KOPT-K1 (cell line): ENCODE data around the gene MME.

ENCODE experiments used
- H3K27ac ChIP-seq: fragments of 200-600 bp; sonication (generic); 2 replicates; pipeline ENCODE4 v1.5.1; 2016; ENCODE audit warnings: antibody characterized with exemption, mild to moderate bottlenecking, low read depth, low read length; ENCODE audit not compliant: poor library complexity, severe bottlenecking
- H3K36me3 ChIP-seq: fragments of 200-600 bp; sonication (generic); 2 replicates; pipeline ENCODE4 v1.5.1; 2017; ENCODE audit warnings: antibody characterized with exemption, mild to moderate bottlenecking, low read length, moderate library complexity; ENCODE audit not compliant: insufficient read depth
- H3K9me3 ChIP-seq: fragments of 200-600 bp; sonication (generic); 2 replicates; pipeline ENCODE4 v1.5.1; 2017; ENCODE audit warnings: antibody characterized with exemption, low read length, mild to moderate bottlenecking; ENCODE audit not compliant: insufficient read depth, poor library complexity, severe bottlenecking

Gene MME

DNA sequence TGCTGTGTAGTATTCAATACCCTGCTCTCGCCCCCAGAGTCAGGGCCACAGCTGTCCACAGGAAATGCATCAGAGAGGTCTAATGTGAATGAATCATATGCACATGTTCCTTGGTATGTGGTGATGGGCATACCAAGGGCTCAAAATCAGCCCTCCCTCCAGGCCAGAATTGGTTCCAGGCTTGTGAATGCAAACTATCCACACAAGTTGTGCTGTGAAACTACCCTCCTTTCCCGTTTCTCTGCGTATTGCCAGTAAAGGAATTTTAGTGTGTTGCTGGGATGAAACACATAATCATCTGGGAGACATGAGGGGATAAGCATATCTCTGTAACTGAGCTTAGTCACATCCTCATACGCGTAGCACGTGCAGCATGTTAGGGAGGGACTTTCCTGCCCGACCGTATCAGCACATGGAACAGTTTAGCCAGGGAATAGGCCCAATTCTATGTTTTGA is 9.2 kb upstream of the MME start:
- no peaks in the 10 kb centered on the region for H3K36me3 ChIP-seq
- H3K27ac ChIP-seq, result no peak overlapping the region
- H3K9me3 ChIP-seq, result no peaks in the 10 kb centered on the region

DNA sequence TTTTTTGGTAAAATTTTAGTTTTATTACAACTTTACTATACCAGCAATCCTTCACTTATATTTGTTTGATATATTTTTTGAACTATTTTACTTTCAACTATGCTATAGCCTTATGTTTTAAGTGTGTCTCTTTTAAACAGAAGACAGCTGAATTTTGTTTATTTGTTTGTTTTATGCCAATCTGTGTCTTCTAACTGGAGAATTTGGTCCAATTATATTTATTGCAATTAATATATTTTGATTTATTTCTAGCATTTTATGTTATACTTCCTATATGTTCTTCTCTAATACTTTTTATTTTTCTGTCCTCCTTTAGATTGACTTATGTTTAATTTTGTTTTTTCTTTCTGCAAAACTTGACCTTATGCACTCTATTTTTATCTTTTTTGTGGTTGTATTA is 4.9 kb upstream of the MME start:
- H3K36me3 ChIP-seq, result no peaks in the 10 kb centered on the region
- H3K9me3 ChIP-seq, result peaks cover 15% of the 10 kb centered on the region
- no peak overlapping the region for H3K27ac ChIP-seq

DNA sequence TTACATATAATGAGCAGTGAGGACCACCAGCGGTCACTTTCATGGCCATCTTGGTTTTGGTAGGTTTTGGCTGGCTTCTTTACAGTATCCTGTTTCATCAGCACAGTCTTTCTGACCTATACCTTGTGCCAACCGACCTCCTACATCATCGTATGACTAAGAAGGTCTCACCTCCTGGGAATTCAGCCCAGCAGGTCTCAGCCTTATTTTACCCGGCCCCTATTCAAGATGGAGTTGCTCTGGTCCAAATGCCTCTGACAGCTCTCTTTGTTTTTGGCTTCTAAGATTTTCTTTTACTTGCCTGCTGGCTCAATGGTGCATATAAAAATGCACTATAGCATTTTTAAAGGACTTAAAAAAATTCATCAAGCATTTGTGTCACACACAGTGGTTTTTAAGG is 3.2 kb upstream of the MME start:
- Histone ChIP-seq H3K36me3 (no peaks in the 10 kb centered on the region), H3K27ac (no peak overlapping the region), H3K9me3 (peaks cover 16% of the 10 kb centered on the region)

DNA sequence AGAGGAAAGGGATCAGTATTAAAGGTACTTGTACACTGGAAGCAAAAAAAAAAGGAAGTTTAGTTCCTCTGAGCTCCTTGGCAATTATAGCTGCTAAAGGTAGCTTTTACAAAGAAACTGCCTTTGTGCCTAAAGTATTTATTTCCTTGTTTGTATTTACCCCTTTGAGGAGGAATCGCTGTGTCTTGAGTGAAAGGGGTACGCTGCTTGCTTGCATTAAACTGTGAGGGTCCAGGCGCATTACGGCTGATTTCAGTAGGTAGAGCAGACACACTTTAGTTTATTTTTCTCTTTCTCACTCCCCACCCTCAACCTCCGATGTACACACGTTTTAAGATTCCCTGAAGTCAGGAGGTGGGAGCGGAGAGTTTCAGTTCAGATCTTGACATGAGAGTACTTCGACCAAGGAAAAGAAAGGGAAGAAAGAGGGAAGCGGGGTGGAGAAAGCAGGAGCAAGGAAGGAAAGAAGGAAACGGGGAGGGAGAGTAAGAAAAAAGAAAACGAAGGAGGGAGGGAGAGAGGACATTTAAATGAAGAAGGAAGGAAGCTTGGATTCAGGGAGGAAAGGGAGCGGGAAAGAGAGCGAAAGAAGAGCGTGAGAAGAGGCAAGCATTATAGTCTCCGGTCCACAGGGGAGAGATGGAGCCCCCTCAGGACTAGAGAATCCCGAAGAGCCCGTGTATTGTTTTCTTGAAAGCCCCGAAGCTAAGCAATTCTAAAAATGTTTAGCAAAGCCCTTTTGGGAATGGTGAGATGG is 1.2 kb upstream of the MME start:
- H3K27ac ChIP-seq, result no peak overlapping the region
- peaks cover 16% of the 10 kb centered on the region for H3K9me3 ChIP-seq
- H3K36me3 ChIP-seq, result no peaks in the 10 kb centered on the region

DNA sequence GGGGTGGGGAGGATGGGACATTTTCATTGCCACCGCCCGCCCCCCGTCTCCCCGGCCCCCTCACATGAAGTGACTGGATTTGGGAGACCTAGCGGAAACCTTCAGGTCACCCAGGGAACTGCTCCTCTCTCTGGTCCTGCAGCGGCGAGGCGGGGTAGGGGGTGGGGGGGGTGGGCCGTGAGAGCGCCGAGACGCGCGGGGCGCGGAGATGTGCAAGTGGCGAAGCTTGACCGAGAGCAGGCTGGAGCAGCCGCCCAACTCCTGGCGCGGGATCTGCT is 712 bp upstream of the MME start:
- Histone ChIP-seq H3K9me3 (peaks cover 16% of the 10 kb centered on the region), H3K27ac (no peak overlapping the region), H3K36me3 (no peaks in the 10 kb centered on the region)

DNA sequence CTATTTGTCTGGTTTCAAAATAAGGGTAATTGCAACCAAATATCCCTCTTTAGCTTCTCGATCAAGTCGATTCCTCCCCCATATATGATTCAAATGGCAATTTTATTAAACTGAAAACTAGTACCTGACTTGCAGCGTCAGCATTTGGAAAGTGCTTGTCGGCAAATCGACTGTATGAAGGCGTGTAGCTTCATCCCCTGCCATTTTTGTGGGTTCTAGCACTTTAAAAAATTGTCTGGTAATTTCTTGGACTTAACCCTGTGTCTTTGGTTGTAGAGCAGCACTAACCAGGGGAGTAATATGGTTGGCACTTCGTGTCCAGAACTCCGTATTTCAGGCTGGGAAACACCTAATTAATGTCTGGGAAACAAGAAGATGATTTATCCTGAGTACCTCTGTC is 573 bp downstream of the MME start:
- no peak overlapping the region for H3K27ac ChIP-seq
- peaks cover 16% of the 10 kb centered on the region for H3K9me3 ChIP-seq
- no peaks in the 10 kb centered on the region for H3K36me3 ChIP-seq

DNA sequence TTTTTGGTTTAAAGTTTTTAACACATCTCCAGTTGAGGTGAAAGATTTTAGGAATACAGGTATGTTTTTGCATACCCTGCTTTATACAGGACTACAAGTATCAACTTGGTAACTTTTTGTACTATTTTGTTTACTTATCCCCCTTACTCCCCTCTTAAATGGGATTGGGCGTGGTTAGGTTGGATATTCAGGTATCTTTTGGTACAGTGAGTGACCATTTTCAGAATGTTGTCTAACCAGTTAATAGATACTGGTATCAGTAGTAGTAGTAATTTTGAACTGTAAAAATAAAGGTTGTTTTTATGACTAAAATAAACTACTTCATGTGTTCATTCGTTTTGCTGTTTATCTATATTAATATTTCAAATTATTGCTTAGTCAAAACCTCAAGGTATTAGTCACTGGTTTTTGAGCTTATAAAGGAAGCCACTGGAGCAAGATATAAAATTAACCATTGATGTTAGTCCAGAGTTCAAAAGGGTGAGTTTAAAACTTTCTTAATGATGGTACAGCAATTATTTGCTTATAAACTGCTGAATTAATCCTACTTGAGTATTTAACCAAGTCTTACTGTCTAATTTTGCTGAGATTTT is 3.3 kb downstream of the MME start:
- Histone ChIP-seq H3K27ac (no peak overlapping the region), H3K36me3 (no peaks in the 10 kb centered on the region), H3K9me3 (peaks cover 16% of the 10 kb centered on the region)

DNA sequence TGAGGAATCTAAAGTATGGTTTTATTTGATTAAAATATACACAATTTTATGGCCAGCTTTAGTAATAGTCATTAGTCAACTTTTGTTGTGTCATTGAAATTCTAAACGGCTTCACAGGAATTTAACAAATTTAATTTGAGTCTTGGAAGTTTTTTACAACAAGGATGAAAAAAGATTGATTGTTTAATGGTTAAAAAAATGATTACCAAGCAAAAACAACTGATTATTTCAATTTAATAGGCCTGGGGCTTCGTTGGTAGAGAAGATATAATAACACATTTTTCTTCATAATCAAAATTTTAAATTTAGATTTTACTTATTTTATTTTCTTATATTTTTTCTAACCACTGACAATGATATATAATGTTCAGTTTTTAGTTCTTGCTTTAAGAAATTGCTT is 4.4 kb downstream of the MME start:
- H3K27ac ChIP-seq, result no peak overlapping the region
- H3K36me3 ChIP-seq, result no peaks in the 10 kb centered on the region
- peaks cover 7% of the 10 kb centered on the region for H3K9me3 ChIP-seq

DNA sequence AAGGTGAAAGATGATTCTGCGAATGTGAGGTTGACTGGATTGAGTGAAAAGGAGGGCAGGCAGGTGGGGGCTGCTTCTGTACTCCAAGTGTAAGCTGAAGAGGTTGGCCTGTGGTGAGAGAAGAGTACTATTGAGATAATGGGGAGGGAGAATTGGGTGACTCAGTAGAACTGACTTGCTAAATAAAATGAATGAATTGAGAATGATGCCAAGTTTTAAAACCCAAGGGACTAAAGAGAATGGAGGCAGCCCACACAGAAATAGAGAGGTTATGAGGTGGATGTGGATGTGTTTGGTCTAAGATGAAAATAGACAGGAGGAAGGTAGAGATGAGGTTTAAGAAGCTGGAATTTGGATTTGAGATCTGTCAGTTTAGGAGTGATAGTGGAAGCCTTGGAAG is 5.9 kb downstream of the MME start:
- no peak overlapping the region for H3K27ac ChIP-seq
- H3K9me3 ChIP-seq, result no peaks in the 10 kb centered on the region
- H3K36me3 ChIP-seq, result no peaks in the 10 kb centered on the region

DNA sequence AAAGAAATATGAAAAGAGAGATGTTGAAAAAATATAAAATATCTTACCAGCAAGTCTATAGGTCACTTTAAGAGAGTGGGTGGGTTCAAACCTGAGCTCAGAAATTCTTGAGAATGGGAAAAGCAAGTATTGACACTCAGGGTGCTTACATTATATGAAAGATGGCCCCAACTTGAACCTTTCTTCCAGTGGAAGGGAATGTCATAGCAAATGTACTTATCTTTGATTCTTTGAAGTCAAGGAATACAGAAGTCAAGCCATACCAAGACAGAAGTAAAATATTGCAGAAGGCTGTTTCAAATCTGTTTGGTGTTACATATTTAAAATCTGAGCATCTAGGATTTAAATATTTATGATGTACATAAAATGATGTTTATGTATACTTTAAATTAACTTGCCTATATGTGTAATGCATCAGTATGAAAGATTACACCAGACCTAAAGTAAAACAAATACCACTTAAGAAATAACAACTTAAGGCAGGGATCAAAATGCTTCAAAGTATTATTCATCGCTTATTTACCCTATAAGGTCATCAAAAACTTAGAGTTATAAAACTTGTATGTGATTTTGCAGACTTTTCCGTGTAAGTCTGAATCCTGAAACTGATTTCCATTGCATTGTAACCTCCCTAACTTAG is 8.7 kb downstream of the MME start:
- no peaks in the 10 kb centered on the region for H3K9me3 ChIP-seq
- H3K36me3 ChIP-seq, result no peaks in the 10 kb centered on the region
- no peak overlapping the region for H3K27ac ChIP-seq

DNA sequence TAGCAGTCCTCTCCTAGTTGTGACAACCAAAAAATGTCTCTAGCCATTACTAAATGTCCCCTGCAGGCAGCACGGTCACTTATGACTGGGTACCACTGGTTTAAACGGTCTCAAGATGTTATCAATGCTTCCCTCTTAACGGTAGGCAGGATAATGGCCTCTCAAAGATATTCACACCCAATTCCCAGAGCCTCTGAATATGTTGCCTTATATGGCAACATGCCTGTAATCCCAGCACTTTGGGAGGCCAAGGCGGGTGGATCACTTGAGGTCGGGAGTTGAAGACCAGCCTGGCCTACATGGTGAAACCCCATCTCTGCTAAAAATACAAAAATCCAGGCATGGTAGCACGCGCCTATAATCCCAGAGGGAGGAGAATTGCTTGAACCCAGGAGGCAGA is 9.4 kb downstream of the MME start:
- no peaks in the 10 kb centered on the region for H3K36me3 ChIP-seq

DNA sequence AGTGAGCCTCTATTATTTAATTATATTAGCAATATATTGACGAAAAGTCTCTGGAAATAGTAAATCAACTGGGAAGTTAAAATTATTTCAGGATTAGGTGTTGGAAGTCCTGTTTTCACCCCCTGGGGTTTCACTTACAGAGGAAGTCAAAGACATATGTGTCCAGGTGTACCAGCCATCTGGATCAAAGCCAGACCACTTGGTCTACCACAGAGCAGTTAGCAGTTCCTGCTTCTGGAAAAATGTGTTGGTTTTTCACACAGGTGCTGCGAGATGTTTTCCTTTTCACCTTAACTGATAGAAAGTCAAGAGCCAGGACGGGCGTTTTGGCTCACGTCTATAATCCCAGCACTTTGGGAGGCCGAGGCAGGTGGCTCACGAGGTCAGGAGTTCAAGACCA is 13.1 kb downstream of the MME start:
- no peaks in the 10 kb centered on the region for H3K9me3 ChIP-seq
- H3K36me3 ChIP-seq, result no peaks in the 10 kb centered on the region
- H3K27ac ChIP-seq, result no peak overlapping the region

More for the DNA sequence above, 9.4 kb downstream of the MME start:
- H3K9me3 ChIP-seq, result no peaks in the 10 kb centered on the region
- H3K27ac ChIP-seq, result no peak overlapping the region

DNA sequence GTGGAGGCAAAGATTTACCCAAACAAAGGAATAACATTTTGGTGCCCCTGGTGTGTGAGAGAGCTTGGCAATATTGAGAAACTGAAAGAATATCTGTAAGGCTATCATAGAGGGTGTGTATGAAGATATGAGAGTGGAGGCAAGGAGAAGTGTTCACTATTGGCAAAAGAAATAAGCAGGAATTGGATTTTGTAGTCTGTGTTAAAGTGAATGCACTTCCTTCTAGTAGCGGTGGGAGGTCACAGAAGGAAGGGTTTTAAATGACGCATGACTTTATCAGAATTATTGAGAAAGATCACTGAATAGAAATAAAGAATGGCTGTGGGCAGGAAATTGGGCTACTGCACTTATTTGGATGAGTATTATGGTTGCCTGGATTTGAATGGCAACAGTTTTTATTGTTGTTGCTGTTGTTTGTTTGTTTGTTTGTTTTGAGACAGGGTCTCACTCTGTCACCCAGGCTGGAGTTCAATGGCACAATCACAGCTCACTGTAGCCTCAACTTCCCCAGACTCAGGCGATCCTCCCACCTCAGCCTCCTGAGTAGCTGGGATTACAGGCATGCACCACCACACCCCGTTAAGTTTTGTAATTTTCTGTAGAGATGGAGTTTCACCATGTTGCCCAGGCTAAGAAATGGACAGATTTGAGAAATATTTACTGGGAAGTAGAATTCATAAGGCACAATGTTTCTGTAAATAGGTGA is 16.3 kb downstream of the MME start:
- H3K27ac ChIP-seq, result no peak overlapping the region
- H3K9me3 ChIP-seq, result no peaks in the 10 kb centered on the region
- no peaks in the 10 kb centered on the region for H3K36me3 ChIP-seq

DNA sequence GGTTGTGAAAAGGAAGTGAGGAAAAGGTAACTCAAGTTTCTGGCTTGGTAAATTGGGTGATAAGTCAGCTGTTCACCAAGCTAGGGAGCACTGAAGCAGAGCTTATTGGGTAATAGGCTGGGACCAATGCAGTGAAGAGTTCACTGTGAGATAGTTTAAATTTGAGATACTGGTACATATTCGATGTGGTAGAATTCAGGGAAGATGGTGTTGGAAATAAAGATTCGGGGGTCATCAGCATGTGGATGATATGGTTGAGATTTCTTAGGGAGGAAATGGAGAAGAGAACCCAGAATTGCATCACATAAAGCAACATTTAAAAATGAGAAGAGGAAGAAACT is 16.9 kb downstream of the MME start:
- no peaks in the 10 kb centered on the region for H3K36me3 ChIP-seq
- H3K9me3 ChIP-seq, result no peaks in the 10 kb centered on the region
- H3K27ac ChIP-seq, result no peak overlapping the region

DNA sequence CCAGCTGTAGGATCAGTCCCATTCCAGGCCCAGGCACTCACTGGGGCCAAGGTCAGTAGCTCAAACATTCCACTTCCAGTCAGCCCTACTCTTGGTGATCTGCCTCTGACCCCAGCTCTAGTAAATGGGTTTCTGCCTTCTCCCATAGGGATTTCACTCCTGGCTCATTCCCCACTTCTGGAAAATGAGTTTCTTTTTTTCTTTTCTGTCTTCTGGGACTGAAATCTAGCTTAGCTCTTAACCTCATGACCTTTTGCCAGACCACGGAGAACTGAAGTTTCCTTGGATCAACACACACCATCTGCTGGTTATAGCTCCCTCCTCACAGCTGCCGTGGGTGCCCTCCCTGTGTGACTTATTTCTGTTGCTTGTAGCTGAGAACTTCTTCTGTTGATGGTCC is 21.3 kb downstream of the MME start:
- Histone ChIP-seq H3K27ac (no peak overlapping the region), H3K9me3 (no peaks in the 10 kb centered on the region), H3K36me3 (no peaks in the 10 kb centered on the region)
